ENCODE data around the gene KLHL35. TPM values are rescaled to one million over a fixed set of nuclear protein-coding genes. Genes with fewer than 3 reads are reported as not detected.

Gene KLHL35
- total RNA-seq, 2 experiments from 2014 or later: 0.21 TPM; not detected in 1

GRCh38 chr11:75450826-75451821, 18.1 kb upstream of the KLHL35 start:
- intact Hi-C loops (cut with micrococcal nuclease; ENCODE audit: unreplicated experiment): no loop called here
- H2AFZ ChIP-seq (ENCODE audit: low read length): no peak overlapping the region
- DNase-seq (ENCODE audit: low spot score): peak; percentile 48

GRCh38 chr11:75450236-75450635, 17.2 kb upstream of the KLHL35 start:
- no peaks in the 10 kb centered on the region for H3K4me1 ChIP-seq (ENCODE audit: insufficient read depth, low read length, poor library complexity, severe bottlenecking)
- ChIA-PET CTCF (ENCODE audit: unreplicated experiment) (no interaction called here), POLR2A (no interaction called here)
- no peaks in the 10 kb centered on the region for H3K9me2 ChIP-seq (ENCODE audit: insufficient read depth, low read length)
- no peak for TF ChIP-seq CTCF (conservative IDR thresholded peaks at IDR 0.05; ENCODE audit: low read length)
- no peak for TF ChIP-seq EZH2phosphoT487 (IDR thresholded peaks at IDR 0.05; ENCODE audit: borderline replicate concordance, low read depth, low read length)
- BruUV-seq (replicated peaks): no TSS peak
- H3K27ac ChIP-seq (ENCODE audit: low read depth, low read length, poor library complexity, severe bottlenecking): no peak overlapping the region
- H2AFZ ChIP-seq (ENCODE audit: low read length): no peak overlapping the region
- no peak overlapping the region for H3K4me3 ChIP-seq (ENCODE audit: low read depth, low read length, poor library complexity, severe bottlenecking)
- intact Hi-C loops (cut with micrococcal nuclease; ENCODE audit: unreplicated experiment): no loop called here
- H3K9me3 ChIP-seq (ENCODE audit: low read length): no peaks in the 10 kb centered on the region
- no peak for DNase-seq (ENCODE audit: low spot score)
- H3K36me3 ChIP-seq (ENCODE audit: insufficient read depth, low read length): no peaks in the 10 kb centered on the region
- H3K79me2 ChIP-seq (ENCODE audit: insufficient read depth, low read depth, low read length): no peaks in the 10 kb centered on the region
- no peak overlapping the region for H3K4me2 ChIP-seq (ENCODE audit: low read length)
- no peaks in the 10 kb centered on the region for H4K20me1 ChIP-seq (ENCODE audit: insufficient read depth, low read length)

More at GRCh38 chr11:75450826-75451821, 18.1 kb upstream of the KLHL35 start:
- Histone ChIP-seq H3K36me3 (ENCODE audit: insufficient read depth, low read length) (no peaks in the 10 kb centered on the region), H3K79me2 (ENCODE audit: insufficient read depth, low read depth, low read length) (no peaks in the 10 kb centered on the region), H3K27ac (ENCODE audit: low read depth, low read length, poor library complexity, severe bottlenecking) (no peak overlapping the region), H3K4me2 (ENCODE audit: low read length) (no peak overlapping the region), H4K20me1 (ENCODE audit: insufficient read depth, low read length) (no peaks in the 10 kb centered on the region), H3K4me1 (ENCODE audit: insufficient read depth, low read length, poor library complexity, severe bottlenecking) (no peaks in the 10 kb centered on the region), H3K9me2 (ENCODE audit: insufficient read depth, low read length) (no peaks in the 10 kb centered on the region), H3K4me3 (ENCODE audit: low read depth, low read length, poor library complexity, severe bottlenecking) (no peak overlapping the region), H3K9me3 (ENCODE audit: low read length) (no peaks in the 10 kb centered on the region)
- no TSS peak for BruUV-seq (replicated peaks)
- ChIA-PET CTCF (ENCODE audit: unreplicated experiment) (interaction anchor here (1.0 to 1.5 kb wide), 2 partner anchors 36 to 109 kb away, joined by 3 read pairs; no protein-coding TSS in a partner anchor), POLR2A (no interaction called here)
- TF ChIP-seq EZH2phosphoT487 (IDR thresholded peaks at IDR 0.05; ENCODE audit: borderline replicate concordance, low read depth, low read length) (no peak), CTCF (conservative IDR thresholded peaks at IDR 0.05; ENCODE audit: low read length) (peak; percentile 92)

DNA sequence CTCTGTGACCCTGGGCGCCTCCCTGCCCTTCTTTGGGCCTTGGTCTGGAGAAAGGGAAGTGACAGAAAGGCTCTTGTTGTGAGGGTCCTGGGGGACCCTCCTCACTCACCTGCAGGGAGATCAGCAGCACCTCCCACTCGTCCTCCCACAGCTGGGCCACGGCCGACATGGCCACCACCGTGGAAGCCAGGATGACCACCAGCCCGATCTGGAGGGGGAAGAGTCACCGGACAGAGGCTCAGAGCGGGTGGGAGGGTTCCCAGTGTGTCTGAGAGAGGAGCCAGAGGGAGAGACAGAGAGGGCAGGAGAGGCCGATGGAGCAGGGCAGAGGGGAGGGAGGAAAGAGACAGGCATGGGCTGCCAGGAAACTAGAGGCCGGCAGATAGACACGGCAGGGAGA, 16.8 kb upstream of the KLHL35 start:
- Histone ChIP-seq H3K36me3 (ENCODE audit: insufficient read depth, low read length) (no peaks in the 10 kb centered on the region), H3K9me3 (ENCODE audit: low read length) (no peaks in the 10 kb centered on the region), H4K20me1 (ENCODE audit: insufficient read depth, low read length) (no peaks in the 10 kb centered on the region), H3K4me1 (ENCODE audit: insufficient read depth, low read length, poor library complexity, severe bottlenecking) (no peaks in the 10 kb centered on the region), H2AFZ (ENCODE audit: low read length) (no peak overlapping the region), H3K79me2 (ENCODE audit: insufficient read depth, low read depth, low read length) (no peaks in the 10 kb centered on the region), H3K4me3 (ENCODE audit: low read depth, low read length, poor library complexity, severe bottlenecking) (no peak overlapping the region), H3K27ac (ENCODE audit: low read depth, low read length, poor library complexity, severe bottlenecking) (no peak overlapping the region), H3K9me2 (ENCODE audit: insufficient read depth, low read length) (no peaks in the 10 kb centered on the region), H3K4me2 (ENCODE audit: low read length) (no peak overlapping the region)
- ChIA-PET POLR2A (no interaction called here), CTCF (ENCODE audit: unreplicated experiment) (no interaction called here)
- BruUV-seq (replicated peaks): no TSS peak
- TF ChIP-seq EZH2phosphoT487 (IDR thresholded peaks at IDR 0.05; ENCODE audit: borderline replicate concordance, low read depth, low read length): no peak
- no peak for TF ChIP-seq CTCF (conservative IDR thresholded peaks at IDR 0.05; ENCODE audit: low read length)
- no peak for DNase-seq (ENCODE audit: low spot score)
- intact Hi-C loops (cut with micrococcal nuclease; ENCODE audit: unreplicated experiment): no loop called here
